GM12865 (cell line): ENCODE measurements around the gene AP4B1.

Experiments
- DNase-seq: peaks from one replicate; pipeline ENCODE4 v3.0.0; 2010; ENCODE audit warnings: low read depth
- H3K4me3 ChIP-seq: 2 replicates; pipeline ENCODE4 v1.5.1; 2011; ENCODE audit warnings: mild to moderate bottlenecking, low read depth, low read length, control low read depth
- TF ChIP-seq, protein P1 (sequence below): IDR thresholded peaks from 2 replicates; pipeline ENCODE4 v1.5.1; 2011; ENCODE audit warnings: low read length, control low read depth, low read depth, inconsistent platforms; ENCODE audit not compliant: insufficient read depth; ENCODE audit errors: missing control alignments

AP4B1 gene

DNA sequence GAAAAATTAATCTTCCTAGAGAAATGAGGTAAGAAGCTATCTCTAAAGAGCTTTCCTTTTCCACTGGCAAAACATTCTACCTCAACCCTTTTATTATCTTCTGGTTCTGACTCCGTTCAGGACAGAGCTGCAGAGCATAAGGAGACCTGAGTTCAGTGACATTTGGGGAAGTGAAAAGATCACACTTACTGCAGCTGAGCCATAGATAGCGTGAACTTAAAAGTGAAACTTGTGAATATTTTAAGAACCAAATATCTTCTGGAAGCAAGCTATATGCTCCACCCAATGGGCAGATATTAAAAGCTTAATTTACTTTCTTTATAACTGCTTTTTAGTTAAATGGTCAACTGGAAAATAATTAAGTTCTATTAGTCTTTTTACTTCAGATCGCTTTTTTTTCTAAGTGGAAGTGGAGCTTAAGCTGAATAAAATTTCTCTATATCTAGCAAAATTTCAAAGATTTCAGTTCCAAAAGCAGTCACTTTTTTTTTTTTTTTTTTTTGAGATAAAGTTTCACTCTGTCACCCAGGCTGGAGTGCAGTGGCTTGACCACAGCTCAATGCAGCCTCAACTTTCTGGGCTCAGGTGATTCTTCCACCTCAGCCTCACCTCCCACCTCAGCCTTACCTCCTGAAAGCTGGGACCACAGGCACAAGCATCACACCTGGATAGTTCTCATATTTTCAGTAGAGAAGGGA is 45.0 kb downstream of the AP4B1 start:
- TF ChIP-seq, protein P1, sequence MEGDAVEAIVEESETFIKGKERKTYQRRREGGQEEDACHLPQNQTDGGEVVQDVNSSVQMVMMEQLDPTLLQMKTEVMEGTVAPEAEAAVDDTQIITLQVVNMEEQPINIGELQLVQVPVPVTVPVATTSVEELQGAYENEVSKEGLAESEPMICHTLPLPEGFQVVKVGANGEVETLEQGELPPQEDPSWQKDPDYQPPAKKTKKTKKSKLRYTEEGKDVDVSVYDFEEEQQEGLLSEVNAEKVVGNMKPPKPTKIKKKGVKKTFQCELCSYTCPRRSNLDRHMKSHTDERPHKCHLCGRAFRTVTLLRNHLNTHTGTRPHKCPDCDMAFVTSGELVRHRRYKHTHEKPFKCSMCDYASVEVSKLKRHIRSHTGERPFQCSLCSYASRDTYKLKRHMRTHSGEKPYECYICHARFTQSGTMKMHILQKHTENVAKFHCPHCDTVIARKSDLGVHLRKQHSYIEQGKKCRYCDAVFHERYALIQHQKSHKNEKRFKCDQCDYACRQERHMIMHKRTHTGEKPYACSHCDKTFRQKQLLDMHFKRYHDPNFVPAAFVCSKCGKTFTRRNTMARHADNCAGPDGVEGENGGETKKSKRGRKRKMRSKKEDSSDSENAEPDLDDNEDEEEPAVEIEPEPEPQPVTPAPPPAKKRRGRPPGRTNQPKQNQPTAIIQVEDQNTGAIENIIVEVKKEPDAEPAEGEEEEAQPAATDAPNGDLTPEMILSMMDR = no peak
- H3K4me3 ChIP-seq = peak overlapping the region; percentile 43
- DNase-seq = peak; percentile 92

DNA sequence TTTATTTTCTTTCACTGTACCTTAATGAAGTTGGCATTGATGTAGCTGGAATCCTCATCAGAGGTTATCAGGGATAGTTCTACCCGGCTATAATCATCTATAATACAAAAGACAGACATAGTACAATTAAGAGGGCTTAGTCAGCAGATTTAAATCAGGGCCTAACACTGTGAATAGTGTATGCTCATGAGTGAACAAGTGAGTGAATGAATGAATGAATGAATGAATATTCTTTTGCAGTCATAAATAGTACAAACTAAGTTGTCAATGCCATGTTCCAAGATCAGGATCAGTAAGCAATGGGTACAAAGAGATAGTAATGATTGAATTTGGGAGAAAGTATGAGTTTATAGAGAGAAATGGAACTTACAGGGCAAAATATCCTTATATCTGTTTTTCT is 45.6 kb downstream of the AP4B1 start:
- TF ChIP-seq, protein P1 = no peak
- DNase-seq = no peak
- peak overlapping the region; percentile 43 for H3K4me3 ChIP-seq

GRCh38 chr1:113858418-113858817 is 46.2 kb downstream of the AP4B1 start:
- TF ChIP-seq, protein P1 = no peak
- H3K4me3 ChIP-seq = peak overlapping the region; percentile 43

GRCh38 chr1:113857776-113858175 is 46.8 kb downstream of the AP4B1 start:
- no peak for DNase-seq
- H3K4me3 ChIP-seq = peak overlapping the region; percentile 19; the same call in 1 of the 2 replicates
- TF ChIP-seq, protein P1 = no peak

More at GRCh38 chr1:113858418-113858817, 46.2 kb downstream of the AP4B1 start:
- peak; percentile 55 for DNase-seq

- TF ChIP-seq, protein P1 = no peak
- DNase-seq = no peak
- H3K4me3 ChIP-seq = no peak overlapping the region
Observed at GRCh38 chr1:113856401-113856790, 48.2 kb downstream of the AP4B1 start.

DNA sequence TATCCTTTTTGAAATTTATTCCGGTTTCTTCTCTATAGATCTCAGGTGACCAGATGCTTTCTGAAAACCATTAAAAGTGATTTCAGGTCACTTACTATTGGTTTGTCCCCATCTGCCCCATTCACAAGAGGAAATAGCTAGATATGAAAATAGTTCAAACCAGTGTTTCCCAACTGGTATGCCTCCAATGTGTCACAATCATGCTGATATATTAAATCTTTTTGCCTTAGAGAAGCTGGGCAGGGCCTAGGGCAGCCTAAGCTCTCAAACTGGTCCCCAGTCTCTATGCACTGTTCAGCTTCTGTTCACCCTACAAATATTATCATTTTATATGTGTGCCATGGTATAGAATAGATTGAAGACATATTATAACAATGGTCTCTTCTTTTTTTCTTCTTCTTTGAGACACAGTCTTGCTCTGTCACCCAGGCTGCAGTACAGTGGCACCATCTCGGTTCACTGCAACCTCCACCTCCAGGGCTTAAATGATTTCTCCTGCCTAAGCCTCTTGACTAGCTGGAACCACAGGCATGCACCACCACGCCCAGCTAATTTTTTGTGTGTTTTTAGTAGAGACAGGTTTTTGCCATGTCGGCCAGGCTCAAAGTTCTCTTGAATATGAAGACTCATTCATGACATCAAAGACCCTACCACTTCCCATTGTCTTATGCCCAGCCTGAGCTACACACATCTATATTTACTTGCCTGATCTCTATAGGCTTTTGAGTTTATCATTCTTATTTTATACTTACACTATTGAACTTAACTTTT is 48.8 kb downstream of the AP4B1 start:
- TF ChIP-seq, protein P1 = no peak
- no peak for DNase-seq
- no peak overlapping the region for H3K4me3 ChIP-seq
